ENCODE results near the gene WIPF2. TPM values are rescaled to one million over a fixed set of nuclear protein-coding genes. Genes with fewer than 3 reads are reported as not detected.
A peak's percentile ranks its signal among the peaks of the same experiment; 100 is the strongest.

The WIPF2 gene
- polyA plus RNA-seq, 2 of the 4 experiments (the other 2 are of a cell fraction), result 13.8 to 21.5 TPM

DNA sequence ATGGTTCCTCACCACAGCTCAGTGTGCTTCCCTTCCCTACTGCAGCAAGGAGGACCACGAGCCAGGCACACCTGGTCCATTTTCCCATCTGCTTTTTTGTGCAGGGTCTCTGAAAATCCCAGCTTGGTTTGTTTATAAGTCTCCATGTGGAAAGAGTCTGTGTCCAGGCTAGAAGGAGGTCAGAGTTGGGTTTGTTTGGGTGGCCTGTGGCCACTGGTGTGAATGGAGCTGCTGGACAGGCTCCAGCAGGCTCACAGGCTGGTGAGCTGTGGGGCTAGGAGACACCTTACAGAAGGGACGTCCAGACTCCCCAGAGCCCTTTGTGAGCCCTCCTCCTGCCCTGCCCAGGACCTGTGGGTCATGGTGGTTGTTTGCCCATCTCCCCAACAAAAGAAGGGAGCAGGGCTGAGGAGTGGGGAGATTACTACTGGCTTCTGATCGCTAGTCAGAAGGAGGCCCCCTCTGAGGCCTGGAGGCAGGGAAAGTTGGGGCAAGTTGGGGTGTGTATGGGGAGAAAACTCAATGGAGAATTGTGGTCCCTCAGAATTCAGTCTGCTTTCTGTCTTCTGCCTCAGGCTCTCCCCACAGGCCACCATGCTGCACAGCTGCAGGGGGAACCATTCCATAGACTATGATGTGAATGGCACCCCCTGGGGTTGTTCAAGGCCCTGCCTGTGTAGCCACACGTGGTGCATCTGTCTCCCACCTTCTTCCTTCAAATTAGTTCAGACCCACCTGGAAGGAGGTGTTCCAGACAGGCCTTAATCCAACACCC is 94.0 kb downstream of the WIPF2 start:
- 69% methylated on average over 4 of the region's 4 CpGs for WGBS (ENCODE audit: missing lambda C conversion rate)
- H3K9me3 ChIP-seq, result no peaks in the 10 kb centered on the region
- peaks cover 91% of the 10 kb centered on the region for H3K4me1 ChIP-seq
- POLR2A ChIA-PET, result no interaction called here
- TF ChIP-seq, protein P1, sequence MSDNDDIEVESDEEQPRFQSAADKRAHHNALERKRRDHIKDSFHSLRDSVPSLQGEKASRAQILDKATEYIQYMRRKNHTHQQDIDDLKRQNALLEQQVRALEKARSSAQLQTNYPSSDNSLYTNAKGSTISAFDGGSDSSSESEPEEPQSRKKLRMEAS (IDR thresholded peaks at IDR 0.05), result 0 out of 2 replicates have a peak, but pooled peaks have one; percentile 32
- TF ChIP-seq, protein P2, sequence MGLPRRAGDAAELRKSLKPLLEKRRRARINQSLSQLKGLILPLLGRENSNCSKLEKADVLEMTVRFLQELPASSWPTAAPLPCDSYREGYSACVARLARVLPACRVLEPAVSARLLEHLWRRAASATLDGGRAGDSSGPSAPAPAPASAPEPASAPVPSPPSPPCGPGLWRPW (IDR thresholded peaks at IDR 0.05), result no peak
- CTCF ChIA-PET, result interaction anchor here (30.7 to 50.4 kb wide), 3 partner anchors 5 to 45 kb away, joined by 1069 to 2395 read pairs (median 1069); partner anchors contain the start of genes CDC6, GJD3 and RARA
- no peak overlapping the region; the same call in 2 of the 3 replicates for H3K4me3 ChIP-seq
- no peak for DNase-seq (ENCODE audit: low read depth in 1 of 2, low spot score in 1 of 2)
- H3K27ac ChIP-seq, result peak overlapping the region; percentile 95 to 97
- H3K4me2 ChIP-seq, result peak overlapping the region; percentile 99
- FAIRE-seq, result no peak
- no peak for ATAC-seq

DNA sequence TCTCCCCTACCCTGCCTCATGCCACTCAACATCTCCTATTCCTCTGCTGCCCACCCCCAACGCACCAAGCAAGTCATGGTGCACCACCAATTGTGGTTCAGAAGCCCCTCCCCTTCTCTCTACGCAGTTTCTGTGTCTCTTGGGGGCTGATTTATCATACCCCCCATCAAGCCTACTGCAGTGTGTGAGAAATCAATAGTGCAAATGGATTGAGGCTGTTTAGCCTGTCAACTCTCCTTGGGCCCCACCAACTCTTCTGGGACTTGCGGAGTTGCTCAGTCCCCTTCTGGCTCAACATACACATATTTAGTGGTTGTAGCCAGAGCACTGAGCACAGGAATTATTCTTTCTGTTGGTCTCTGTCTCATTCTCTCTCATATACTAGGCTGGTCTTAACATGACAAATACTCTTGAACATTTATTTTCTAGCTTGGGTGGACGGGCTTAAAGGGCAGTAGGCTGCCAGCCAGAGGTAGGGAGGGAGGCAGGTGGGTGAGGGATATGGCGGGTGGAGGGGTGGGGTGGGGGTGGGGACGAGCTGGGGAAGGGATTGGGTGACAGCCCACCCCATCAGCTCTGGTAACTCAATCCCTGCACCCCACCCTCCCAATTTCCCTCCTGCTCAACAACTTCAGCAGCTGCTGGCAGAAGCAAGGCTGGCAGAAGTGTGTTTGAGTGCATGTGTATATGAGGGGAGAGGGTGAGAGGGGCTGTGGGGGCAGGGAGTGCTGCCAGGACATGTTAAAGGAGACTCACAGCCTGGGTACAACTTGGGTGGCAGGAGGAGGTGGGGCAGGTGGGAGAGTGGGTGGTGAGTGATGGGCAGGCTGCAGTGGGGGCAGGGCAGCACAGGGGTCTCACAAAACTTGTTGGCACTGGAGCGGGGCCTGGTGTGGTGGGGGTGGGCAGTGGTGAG is 94.8 kb downstream of the WIPF2 start:
- ChIA-PET POLR2A (interaction anchor here (0.6 to 0.8 kb wide), 3 partner anchors 13 to 1375 kb away, joined by 3 read pairs; no protein-coding TSS in a partner anchor), CTCF (interaction anchor here (1.0 to 50.4 kb wide), 5 partner anchors 4 to 219 kb away, joined by 3 to 2395 read pairs (median 1069); partner anchors contain the start of genes CDC6, GJD3, IGFBP4 and RARA)
- FAIRE-seq (peak; percentile 13), DNase-seq (ENCODE audit: low read depth in 1 of 2, low spot score in 1 of 2) (peak in 1 of 2 experiments; percentile 61), ATAC-seq (peak in 1 of 2 experiments; percentile 3; a peak in 1 of 6 replicates)
- Histone ChIP-seq H3K9me3 (no peaks in the 10 kb centered on the region), H3K27ac (peak overlapping the region; percentile 95 to 97), H3K4me3 (peak overlapping the region; percentile 4; the same call in 1 of the 3 replicates), H3K4me1 (peaks cover 82% of the 10 kb centered on the region), H3K4me2 (peak overlapping the region; percentile 99)
- WGBS (ENCODE audit: missing lambda C conversion rate), result 40% methylated on average over 7 of the region's 7 CpGs
- TF ChIP-seq, protein P3, sequence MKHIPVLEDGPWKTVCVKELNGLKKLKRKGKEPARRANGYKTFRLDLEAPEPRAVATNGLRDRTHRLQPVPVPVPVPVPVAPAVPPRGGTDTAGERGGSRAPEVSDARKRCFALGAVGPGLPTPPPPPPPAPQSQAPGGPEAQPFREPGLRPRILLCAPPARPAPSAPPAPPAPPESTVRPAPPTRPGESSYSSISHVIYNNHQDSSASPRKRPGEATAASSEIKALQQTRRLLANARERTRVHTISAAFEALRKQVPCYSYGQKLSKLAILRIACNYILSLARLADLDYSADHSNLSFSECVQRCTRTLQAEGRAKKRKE (CRISPR knock-in tag; IDR thresholded peaks at IDR 0.05; ENCODE audit: low read depth), result no peak
- no peak for TF ChIP-seq JUNB (IDR thresholded peaks at IDR 0.05)
- TF ChIP-seq HDAC2 (IDR thresholded peaks at IDR 0.05), result no peak

DNA sequence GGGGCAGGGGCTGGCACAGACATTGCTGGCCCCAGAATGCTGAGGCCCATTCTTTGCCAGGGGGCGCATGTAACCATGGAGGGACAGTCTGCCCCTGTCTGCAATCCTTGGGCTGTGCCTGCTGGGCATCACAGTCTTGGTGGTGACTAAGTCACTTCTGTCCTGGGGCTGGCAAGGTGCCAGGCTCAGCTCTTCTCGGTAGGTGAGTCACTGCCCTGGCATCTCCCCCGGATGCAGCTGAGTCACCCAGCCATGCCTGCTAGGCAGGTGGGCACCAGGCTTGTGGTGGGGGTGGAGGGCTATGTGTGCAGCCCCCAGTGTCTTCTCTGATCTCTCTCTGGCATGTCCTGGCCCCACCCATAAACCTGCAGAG is 95.5 kb downstream of the WIPF2 start:
- ChIA-PET CTCF (interaction anchor here (1.0 to 50.4 kb wide), 5 partner anchors 4 to 218 kb away, joined by 3 to 2395 read pairs (median 1069); partner anchors contain the start of genes CDC6, GJD3, IGFBP4 and RARA), POLR2A (interaction anchor here (0.6 to 0.8 kb wide), 3 partner anchors 12 to 1375 kb away, joined by 3 read pairs; no protein-coding TSS in a partner anchor)
- H3K4me2 ChIP-seq, result peak overlapping the region; percentile 99
- FAIRE-seq, result peak; percentile 99
- peaks cover 86% of the 10 kb centered on the region for H3K4me1 ChIP-seq
- peak; percentile 41 to 47 for ATAC-seq
- DNase-seq (ENCODE audit: low read depth in 1 of 2, low spot score in 1 of 2), result peak; percentile 98 to 99
- no peaks in the 10 kb centered on the region for H3K9me3 ChIP-seq
- H3K4me3 ChIP-seq, result no peak overlapping the region
- peak overlapping the region; percentile 95 to 97 for H3K27ac ChIP-seq
- WGBS (ENCODE audit: missing lambda C conversion rate), result 0% methylated on average over 2 of the region's 3 CpGs
- TF ChIP-seq, protein P4, sequence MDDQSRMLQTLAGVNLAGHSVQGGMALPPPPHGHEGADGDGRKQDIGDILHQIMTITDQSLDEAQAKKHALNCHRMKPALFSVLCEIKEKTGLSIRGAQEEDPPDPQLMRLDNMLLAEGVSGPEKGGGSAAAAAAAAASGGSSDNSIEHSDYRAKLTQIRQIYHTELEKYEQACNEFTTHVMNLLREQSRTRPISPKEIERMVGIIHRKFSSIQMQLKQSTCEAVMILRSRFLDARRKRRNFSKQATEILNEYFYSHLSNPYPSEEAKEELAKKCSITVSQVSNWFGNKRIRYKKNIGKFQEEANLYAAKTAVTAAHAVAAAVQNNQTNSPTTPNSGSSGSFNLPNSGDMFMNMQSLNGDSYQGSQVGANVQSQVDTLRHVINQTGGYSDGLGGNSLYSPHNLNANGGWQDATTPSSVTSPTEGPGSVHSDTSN (IDR thresholded peaks at IDR 0.05), result peak; percentile 80
- TF ChIP-seq SMC3 (IDR thresholded peaks at IDR 0.05) (peak; percentile 55), ZSCAN20 (CRISPR knock-in tag; IDR thresholded peaks at IDR 0.05) (no peak), CBX2 (IDR thresholded peaks at IDR 0.05; ENCODE audit: borderline replicate concordance, low read depth) (no peak), EP300 (IDR thresholded peaks at IDR 0.05) (peak; percentile 71 to 77; a peak in 3 of 5 replicates), CHD2 (IDR thresholded peaks at IDR 0.05; ENCODE audit: low read length, partially characterized antibody) (no peak), POLR2A (IDR thresholded peaks at IDR 0.05; ENCODE audit: low read length) (no peak), MAZ (IDR thresholded peaks at IDR 0.05; ENCODE audit: borderline replicate concordance, low read depth, low read length) (no peak), ESRRA (IDR thresholded peaks at IDR 0.05; ENCODE audit: borderline replicate concordance, low read length) (no peak), CEBPB (IDR thresholded peaks at IDR 0.05) (peak; percentile 45 to 56; a peak in 1 of 4 replicates), GATA3 (IDR thresholded peaks at IDR 0.05; ENCODE audit: borderline replicate concordance) (peak; percentile 92), FOSB (CRISPR knock-in tag; IDR thresholded peaks at IDR 0.05) (no peak), CBX8 (IDR thresholded peaks at IDR 0.05) (no peak), FOSL2 (IDR thresholded peaks at IDR 0.05) (peak; percentile 99), FOSL2 (CRISPR knock-in tag; IDR thresholded peaks at IDR 0.05) (peak; percentile 100), ZC3H11A (IDR thresholded peaks at IDR 0.05) (no peak), KDM5A (IDR thresholded peaks at IDR 0.05) (no peak), KDM1A (IDR thresholded peaks at IDR 0.05; ENCODE audit: low read depth) (no peak), TP53 (CRISPR knock-in tag; IDR thresholded peaks at IDR 0.05) (peak; percentile 20; the same call in 1 of the 2 replicates)
- TF ChIP-seq, protein P5, sequence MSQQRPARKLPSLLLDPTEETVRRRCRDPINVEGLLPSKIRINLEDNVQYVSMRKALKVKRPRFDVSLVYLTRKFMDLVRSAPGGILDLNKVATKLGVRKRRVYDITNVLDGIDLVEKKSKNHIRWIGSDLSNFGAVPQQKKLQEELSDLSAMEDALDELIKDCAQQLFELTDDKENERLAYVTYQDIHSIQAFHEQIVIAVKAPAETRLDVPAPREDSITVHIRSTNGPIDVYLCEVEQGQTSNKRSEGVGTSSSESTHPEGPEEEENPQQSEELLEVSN (IDR thresholded peaks at IDR 0.05; ENCODE audit: borderline replicate concordance, low read depth), result no peak
